ENCODE measurements around the gene SLC30A10. TPM values are rescaled to one million over a fixed set of nuclear protein-coding genes. Genes with fewer than 3 reads are reported as not detected.

Gene SLC30A10
- total and polyA plus RNA-seq, 7 donors, result not detected

Other genes with a start within 250 kb of the SLC30A10 start
- gene EPRS1, start 117.9 kb upstream of the SLC30A10 start, total RNA-seq, result 100 to 1,000 TPM in 1 of 4 donors, 10 to 100 TPM in 3; 79.5 to 118 (median 83.7) TPM
- gene EPRS1, start 117.9 kb upstream of the SLC30A10 start, polyA plus RNA-seq, result 10 to 100 TPM; 40.5 to 67.6 (median 56.3) TPM
- 10 to 100 TPM in 1 of 4 donors, 1 to 10 TPM in 3; 5.8 to 12.1 (median 7.2) TPM for gene BPNT1, start 161.2 kb upstream of the SLC30A10 start, total RNA-seq
- gene BPNT1, start 161.2 kb upstream of the SLC30A10 start, polyA plus RNA-seq, result 10 to 100 TPM in 2 of 3 donors, 1 to 10 TPM in 1; 5.9 to 12.3 (median 10.0) TPM
- 10 to 100 TPM; 59.1 to 86.3 (median 69.8) TPM for gene IARS2, start 165.6 kb upstream of the SLC30A10 start, total RNA-seq
- gene IARS2, start 165.6 kb upstream of the SLC30A10 start, polyA plus RNA-seq, result 10 to 100 TPM; 44.1 to 92.6 (median 49.0) TPM

All from psoas muscle (tissue), 7 donors.